HG02885 (cell line): ENCODE results near the gene LGR6.
"Not testable (repeated sequence)": the region's sequence is repeated elsewhere in the genome, so short reads cannot be mapped to it uniquely, and the experiment has no call there.

Experiments
- ATAC-seq: cut with Tn5 transposase; IDR thresholded peaks from one replicate; pipeline ENCODE4 v1.9.1; 2021; ENCODE audit warnings: mild to moderate bottlenecking; ENCODE audit not compliant: unreplicated experiment, poor library complexity

The LGR6 gene, protein sequence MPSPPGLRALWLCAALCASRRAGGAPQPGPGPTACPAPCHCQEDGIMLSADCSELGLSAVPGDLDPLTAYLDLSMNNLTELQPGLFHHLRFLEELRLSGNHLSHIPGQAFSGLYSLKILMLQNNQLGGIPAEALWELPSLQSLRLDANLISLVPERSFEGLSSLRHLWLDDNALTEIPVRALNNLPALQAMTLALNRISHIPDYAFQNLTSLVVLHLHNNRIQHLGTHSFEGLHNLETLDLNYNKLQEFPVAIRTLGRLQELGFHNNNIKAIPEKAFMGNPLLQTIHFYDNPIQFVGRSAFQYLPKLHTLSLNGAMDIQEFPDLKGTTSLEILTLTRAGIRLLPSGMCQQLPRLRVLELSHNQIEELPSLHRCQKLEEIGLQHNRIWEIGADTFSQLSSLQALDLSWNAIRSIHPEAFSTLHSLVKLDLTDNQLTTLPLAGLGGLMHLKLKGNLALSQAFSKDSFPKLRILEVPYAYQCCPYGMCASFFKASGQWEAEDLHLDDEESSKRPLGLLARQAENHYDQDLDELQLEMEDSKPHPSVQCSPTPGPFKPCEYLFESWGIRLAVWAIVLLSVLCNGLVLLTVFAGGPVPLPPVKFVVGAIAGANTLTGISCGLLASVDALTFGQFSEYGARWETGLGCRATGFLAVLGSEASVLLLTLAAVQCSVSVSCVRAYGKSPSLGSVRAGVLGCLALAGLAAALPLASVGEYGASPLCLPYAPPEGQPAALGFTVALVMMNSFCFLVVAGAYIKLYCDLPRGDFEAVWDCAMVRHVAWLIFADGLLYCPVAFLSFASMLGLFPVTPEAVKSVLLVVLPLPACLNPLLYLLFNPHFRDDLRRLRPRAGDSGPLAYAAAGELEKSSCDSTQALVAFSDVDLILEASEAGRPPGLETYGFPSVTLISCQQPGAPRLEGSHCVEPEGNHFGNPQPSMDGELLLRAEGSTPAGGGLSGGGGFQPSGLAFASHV

DNA sequence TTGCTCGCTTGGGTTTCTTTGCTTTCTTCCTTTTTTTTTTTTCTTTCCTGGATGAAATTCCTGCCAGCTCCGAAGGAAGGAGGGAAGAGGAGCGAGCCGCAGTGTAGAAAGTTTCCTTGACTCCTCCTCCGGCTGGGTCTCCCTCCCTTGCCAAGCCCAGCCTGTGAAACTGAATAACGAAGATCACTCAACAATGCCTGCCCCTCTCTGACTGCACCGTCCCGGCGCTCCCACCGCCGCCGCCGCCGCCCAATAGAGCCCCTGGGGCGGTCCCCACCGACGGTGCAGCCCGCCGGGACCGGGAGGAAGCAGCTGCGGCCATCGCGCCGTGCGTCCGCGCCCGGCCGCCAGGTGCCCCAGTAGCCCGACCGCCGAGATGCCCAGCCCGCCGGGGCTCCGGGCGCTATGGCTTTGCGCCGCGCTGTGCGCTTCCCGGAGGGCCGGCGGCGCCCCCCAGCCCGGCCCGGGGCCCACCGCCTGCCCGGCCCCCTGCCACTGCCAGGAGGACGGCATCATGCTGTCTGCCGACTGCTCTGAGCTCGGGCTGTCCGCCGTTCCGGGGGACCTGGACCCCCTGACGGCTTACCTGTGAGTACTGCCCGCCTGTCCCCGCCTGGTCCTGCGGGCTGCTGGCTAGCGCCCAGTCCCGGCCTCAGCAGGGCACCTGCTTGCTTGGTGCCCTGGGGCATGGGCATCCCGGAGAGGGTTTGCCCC, at the start of gene LGR6:
Gene LGR6, plus strand, starts transcription at position 186 of the 714 bp plus-strand sequence. Its CDS starts 191 bp downstream, at position 377.
- no peak for ATAC-seq

DNA sequence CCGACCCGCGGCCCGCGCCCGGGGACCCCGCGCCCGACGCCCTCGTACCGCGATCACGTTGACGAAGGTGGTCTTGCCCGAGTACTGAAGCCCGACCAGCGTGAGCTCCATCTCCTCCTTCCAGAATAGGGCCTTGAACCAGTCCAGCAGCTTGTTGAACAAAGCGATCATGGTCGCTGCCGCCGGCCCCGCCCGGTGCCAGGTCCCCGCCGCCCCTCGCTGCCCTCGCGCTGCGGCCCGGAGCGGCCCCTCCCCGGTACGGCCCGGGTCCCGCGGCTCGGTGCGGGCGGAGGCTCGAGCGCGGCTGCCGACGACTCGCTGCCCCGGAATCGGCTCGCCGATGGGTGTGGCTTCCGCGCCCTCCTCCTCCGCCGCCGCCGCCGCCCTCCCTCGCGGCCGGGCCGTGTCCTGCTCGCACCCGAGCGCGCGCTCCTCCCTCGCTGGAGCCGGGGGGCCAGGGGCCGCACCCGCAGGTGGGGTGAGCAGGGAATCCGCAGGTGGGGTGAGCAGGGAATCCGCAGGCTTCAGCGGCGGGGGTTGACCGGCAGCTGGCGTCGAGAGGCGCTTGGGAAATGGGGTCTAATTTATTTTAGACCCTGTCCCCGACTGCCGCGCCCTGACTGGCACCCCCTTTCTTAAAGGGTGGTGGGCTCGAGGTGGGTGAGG, 49.1 kb upstream of the LGR6 start, which contains the start of gene ARL8A:
Gene ARL8A, minus strand, starts transcription at position 336 of the 666 bp plus-strand sequence. Its CDS starts 165 bp downstream, at position 171.
- peak; percentile 75 for ATAC-seq

DNA sequence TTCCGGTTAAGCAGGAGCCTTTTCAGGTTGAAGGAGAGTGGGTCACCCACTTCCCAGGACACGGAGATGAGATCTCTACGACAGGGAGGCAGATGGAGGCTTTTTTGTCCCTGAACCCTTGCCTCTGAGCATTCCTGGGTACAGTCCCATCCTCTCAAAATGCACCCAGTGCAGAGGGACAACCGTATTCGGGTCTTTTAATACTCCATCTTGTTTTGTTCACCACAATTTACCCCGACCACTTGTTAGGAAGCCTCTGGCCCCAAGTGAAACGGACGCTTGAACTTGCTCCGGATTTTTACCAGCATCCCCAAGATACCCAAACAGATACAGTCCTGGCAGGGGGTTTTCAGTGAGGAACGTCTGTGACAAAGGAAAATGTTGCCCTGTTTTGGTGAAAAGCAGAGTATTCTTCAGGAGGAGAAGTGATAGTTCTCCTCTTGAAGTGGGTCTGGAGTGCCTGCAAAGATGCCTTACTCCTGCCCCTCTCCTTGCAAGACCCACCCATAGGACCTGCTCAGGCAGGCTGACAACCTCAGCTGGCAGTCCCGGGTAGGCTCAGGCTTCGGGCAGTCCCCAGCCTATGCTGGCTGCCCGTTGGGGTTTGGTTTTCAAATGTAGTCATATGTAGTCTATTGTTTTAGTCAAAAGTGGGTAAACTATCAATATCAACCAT, 48.4 kb upstream of the LGR6 start:
- ATAC-seq = no peak

DNA sequence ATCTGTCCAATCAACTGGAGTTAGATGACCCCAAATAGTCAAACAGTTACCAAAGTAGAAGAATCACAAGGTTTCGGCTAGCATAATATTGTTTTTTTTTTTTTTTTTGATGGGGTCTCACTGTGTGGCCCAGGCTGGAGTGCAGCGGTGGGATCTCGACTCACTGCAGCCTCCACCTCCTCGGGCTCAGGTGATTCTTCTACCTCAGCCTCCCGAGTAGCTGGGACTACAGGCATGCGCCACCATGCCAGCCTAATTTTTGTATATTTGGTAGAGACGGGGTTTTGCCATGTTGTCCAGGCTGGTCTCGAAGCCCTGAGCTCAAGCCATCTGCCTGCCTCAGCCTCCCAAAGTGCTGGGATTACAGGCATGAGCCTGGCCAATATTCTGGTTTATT, 47.9 kb upstream of the LGR6 start:
- not testable (repeated sequence) for ATAC-seq

DNA sequence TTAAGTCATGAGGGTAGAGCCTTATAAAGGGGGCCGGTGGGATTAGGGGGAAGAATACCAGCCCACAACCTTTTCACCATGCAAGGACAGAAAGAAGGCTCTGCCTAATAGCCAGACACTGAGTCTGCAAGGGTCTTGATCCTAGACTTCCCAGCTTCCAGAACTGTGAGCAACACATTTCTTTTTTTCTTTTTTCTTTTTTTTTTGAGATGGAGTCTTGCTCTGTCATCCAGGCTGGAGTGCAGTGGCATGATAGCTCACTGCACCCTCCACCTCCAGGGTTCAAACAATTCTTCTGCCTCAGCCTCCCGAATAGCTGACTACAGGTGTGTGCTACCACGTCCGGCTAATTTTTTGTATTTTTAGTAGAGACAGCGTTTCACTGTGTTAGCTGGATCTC, 47.3 kb upstream of the LGR6 start:
- ATAC-seq = no peak

DNA sequence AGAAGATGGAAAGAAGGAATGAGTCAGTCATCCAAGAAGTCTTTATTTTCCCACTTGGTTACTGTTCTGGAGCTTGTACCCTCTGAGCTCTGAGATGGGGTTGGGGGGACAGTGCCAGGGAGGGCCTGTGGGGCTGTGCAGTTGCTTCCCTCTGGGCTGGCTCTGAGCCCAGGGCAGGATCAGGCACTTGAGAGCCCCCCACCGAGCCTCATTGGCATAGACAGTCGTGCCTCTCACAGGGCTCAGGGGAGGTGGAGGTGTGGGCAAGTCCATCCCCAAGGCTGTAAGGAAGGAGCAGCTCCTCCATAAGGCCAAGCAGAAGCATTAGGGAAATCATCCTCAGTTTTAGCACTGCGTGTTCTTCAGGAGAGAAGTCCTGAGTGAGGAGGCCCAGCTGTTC, 46.6 kb upstream of the LGR6 start:
- no peak for ATAC-seq

DNA sequence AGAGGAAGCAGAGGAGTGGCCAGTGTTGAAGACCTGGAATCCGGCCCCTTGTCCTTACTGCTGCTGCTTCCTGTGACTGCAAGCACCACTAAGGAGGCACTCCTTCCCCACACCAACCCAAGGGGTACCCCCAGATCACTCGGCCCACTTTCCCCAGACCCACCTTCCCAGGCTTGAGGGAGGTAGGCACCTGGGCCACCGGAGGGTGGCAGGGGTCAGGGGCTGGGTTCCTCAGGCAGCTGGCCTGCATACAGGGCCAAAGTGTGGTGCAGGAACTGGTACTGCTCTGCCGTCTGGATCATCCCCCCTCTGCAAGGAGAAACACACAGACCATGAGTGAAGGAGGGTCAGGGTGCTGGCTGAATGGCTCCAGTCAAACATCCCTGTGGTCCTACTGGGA, 45.2 kb upstream of the LGR6 start:
- no peak for ATAC-seq

DNA sequence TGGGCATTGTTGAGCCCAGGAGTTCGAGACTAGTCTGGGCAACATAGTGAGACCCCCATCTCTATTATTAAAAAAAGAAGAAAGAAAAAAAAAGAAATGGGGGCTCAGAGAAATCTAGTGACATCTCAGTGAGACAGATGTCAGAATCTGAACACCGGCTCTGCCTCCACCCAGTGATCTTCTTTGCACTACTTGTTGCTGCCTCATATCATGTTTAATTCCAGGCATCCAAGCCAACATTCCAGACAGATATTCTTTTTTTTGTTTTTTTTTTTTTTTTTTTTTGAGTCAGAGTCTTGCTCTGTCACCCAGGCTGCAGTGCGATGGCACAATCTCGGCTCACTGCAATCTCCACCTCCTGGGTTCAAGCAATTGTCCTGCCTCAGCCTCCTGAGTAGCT, 44.0 kb upstream of the LGR6 start:
- no peak for ATAC-seq

DNA sequence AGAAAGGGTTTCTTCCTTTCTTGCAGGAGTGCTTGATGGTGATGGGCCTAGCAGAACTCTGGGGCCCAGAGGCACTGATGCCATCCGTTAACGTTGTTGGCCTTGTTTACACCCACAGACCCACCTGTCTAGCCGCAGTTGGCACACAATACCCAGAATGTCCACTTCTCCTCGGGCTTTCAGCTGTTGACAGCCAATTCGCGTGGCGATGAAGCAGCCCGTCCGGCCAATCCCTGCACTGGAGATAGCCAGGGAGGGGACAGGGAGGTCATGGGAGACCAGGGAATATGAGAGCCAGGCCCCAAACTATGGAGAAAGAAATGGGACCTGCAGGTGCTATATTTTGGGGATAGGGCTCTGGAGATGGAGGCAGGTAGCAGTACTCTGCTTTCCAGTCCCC, 43.4 kb upstream of the LGR6 start:
- ATAC-seq = no peak

DNA sequence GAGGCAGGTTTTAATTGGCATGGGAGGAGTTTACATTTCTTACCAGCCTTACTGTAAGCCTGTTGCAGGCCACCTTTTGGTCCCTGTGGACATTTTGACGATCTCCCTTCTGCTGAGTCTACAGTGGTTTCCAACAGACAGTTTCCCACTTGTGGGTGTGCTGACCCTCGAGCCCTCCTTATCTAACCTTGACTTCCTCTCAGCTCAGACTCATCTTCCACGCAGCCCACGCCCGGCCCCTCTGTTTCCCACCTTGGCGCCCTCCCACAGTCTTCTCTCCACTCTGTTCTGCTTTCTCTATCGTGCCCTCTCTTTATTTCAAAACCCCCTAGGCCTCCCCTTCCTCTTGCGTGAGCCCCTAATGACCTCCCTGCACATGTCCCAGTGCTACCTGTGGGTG, 43.0 kb upstream of the LGR6 start:
- no peak for ATAC-seq

DNA sequence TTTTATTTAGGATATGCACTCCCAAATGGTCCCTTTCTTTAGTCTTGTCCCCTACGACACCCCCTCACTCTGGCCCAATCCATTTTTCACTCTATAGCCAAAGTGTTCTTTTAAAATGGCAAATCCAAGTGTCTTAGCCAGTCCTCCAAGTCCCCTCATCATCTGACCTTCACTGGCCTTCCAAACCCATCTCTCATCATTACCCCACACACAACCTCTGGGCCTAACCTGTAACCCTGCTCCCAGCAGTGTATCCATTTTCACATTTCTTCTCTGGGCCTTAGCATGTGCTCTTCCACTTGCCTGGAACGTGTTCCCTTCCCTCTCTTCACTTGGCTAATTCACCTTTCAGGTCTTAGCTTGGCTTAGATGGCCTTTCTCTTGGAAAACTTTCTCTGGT, 42.6 kb upstream of the LGR6 start:
- no peak for ATAC-seq

DNA sequence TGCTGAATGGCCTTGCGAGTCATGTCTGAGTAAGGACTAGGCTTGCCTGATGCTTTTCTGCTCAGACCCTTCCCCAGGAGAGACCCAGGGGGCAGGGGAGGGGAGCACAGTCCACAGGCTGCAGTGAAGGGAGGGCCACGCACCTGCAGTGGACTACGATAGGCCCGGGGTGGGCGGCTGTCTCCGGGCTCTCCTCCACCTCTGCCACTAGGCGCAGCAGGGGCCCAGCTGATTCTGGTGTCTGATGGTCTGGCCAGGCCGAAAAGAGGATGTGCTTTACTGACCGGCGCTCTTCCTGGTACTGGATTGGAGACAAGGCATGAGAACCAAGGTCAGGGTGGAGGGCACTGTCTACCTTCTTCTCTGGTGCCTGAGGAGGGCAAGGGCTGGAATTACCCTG, 41.2 kb upstream of the LGR6 start:
- no peak for ATAC-seq

DNA sequence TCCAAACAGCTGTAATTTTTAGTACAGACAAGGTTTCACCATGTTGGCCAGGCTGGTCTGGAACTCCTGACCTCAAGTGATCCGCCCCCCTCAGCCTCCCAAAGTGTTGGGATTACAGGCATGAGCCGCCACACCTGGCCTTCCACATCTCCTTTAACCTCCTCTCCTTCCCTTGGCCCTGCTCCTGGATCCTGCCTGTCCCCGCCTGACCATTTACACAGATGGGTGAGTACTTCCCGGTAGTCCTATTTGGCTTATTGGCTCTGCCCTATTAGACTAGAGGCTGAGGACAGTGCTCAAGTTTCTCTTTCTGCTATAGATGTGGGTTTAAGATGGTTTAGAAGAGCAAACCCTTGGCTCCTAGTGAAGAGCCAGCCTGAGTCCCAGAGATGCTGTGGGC, 40.3 kb upstream of the LGR6 start:
- no peak for ATAC-seq

DNA sequence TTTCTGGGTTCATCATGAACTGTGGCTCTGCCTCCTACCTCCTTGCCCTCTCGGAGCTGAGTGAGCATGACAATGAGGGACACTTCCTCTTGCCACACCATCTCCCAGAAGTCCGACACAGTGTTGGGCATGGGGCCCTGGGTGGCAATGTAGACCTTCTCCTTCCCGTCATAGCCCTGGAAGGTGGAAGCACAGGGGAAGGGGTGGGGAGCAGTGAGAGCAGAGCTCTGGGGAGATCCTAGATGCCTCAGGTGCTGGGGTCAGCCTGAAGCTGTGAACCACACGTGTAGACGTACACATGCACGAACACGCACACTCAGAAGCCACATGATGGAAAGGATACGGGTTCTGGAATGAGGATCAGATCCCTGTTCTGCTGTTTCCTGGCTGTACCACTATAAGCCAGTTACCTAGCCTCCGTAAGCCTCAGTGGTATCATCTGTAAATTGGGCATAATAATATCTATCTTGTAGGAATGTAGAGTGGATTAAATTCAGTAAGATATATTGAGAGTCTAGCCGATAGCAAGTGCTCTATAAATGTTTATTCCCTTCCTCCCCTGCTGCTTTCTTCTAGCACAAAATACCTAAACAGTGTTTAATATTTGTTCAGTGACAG, 39.3 kb upstream of the LGR6 start:
- no peak for ATAC-seq

DNA sequence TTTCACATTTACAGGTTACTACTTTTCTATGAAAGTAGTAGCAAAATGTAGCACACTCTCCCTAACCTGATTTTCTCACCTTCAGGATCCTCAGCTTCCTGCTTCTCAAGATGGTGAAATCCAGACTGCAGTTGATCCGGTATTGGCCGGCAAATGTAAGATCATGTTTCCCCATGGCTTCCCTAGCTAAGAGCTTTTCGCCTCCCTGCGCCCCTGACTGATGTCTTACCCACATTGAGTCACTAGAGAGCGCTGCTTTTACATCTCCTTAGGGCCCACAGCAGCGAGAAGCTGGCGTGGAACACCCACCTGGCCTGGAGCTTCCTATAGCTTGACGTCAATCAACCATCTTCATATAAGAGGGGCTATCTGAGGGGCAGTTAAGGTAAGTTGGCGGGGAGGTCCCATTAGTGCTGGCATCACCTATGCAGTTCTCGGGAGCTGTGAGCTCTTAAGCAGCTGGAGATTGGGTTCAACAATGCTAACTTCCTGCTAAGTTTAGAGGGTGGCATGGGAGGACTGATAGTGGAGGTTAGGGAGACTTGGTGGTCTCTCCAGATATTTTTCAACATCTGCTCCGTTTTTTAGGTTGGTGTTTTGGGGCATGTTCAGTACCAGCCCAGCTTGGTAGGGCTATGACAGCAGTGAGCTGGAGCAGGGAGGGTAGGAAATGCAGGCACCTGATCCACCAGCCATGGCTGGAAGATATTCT, 38.7 kb upstream of the LGR6 start:
- no peak for ATAC-seq

DNA sequence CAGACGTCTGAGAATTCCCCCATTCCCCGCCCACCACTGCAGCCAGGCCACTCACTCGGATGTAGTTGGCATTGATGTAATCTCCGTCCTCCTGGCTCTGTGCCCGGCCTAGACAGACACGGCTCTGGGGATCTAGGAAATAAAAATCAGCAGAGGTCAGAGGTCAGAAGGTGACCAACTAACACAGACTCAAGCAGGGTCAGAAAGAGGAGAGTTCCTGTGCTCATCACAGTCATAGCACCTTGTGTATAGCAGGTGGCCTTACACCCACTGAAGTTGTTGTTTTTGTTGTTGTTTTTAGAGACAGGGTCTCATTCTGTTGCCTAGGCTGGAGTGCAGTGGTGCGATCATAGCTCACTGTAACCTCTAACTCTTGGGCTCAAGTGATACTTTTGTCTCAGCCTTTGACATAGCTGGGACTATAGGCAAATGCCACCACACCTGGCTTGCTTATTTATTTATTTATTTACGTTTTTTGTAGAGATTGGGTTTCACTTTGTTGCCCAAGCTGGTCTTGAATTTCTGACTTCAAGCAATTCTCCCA, 38.0 kb upstream of the LGR6 start:
- ATAC-seq = no peak

DNA sequence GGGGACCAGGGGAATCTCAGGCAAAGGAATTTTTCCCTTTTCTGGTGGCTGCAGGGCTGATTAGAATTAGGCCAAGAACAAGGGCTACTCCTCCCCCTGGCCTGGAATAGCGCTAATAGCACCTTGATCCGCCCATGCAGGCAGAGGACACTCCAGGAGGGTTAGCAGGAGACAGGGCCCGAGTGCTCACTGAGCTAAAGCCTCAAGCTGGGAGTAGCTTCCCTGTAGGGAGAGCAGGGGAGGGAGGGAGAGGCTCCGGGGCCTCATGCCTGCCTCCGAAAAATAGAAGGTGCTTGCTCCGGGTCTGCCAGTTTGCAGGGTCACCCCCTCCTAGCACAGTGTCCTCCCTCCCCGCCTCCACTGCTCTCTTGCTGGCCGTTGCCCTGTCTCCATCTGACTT, 37.0 kb upstream of the LGR6 start:
- ATAC-seq = no peak

DNA sequence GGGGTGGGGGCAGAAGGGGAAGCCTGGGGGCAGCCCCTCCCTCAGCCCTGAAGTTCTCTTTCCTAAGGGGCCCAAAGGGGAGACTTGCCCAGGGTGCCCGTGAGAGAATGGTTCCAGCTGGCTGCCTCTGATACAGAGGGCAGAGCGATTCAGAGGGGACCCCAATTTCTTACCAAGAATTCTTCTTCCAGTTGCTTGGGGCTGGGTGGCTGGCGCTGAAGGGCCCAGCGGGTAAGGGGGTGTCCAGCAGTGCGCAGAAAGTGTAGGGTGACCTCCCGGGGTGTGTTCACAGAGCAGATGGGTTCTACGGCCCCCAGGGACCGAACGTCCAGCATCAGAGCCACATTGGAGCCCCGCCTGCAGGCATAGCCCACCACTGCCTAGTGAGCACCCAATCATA, 35.7 kb upstream of the LGR6 start:
- no peak for ATAC-seq
